Non-pigmented ciliary epithelial cell (primary cell): ENCODE data around the gene CDH8.
"Not testable (repeated sequence)": the region's sequence is repeated elsewhere in the genome, so short reads cannot be mapped to it uniquely, and the experiment has no call there.

Source experiments
- DNase-seq: peaks from one replicate; pipeline ENCODE4 v3.0.0-alpha.2; 2010; ENCODE audit warnings: low read depth

Gene CDH8

DNA sequence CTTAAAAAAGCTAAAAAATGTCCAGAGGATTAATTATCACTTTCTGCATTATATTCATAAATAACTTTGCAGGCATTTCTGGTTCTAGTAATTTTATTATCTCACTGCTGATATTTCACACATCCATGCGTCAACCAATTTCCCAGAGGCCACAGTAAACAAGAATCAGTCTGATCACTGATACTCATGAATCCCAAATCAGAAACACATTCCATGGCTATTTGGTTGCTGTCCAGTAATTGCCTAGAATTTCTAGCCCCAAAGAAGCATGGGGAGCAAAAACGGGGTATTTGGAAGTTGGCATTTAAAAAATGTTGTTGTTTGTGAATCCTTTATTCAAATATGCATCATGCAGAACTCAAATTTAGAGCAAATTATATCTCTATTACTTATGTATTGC, 244.8 kb downstream of the CDH8 start:
- no peak for DNase-seq

- DNase-seq, result not testable (repeated sequence)
Observed at GRCh38 chr16:61781855-61782254, 254.4 kb downstream of the CDH8 start.

DNA sequence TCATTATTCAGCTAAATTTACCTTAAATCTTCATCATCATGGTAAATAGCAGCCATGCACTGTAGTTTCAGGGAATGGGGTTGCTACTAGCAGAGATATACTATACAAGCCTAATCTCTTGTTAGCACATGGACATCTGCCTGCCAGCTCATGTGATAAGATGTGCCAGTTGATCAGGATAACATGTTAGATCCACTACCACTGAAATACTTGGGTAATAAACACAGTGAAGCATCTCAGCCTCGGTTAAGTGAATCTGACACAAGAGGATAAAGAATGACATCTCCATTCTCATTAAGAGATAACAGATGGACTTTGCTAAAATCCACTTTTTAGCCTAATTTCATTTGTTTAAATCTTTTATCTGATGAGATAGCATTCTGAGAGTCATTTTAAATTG, 256.1 kb downstream of the CDH8 start:
- DNase-seq, result no peak

DNA sequence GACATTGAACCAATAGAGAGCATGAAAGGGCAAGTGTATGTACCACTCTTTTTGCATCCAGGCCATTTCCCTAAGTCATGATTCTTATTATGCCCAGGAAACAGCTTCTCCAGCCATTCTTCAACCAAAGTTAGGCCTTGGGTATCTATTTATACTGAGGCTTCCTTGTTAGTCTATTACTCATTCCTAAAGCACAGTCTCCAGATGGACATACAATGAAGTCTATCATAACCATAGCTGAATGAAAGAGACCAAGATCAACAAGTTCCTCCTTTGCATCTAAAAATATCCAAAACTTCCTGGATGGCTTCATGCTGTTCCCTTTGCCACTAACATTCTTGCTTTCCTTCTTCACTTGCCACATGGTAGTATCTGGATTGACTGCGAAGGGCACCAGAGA, 265.9 kb downstream of the CDH8 start:
- no peak for DNase-seq

DNA sequence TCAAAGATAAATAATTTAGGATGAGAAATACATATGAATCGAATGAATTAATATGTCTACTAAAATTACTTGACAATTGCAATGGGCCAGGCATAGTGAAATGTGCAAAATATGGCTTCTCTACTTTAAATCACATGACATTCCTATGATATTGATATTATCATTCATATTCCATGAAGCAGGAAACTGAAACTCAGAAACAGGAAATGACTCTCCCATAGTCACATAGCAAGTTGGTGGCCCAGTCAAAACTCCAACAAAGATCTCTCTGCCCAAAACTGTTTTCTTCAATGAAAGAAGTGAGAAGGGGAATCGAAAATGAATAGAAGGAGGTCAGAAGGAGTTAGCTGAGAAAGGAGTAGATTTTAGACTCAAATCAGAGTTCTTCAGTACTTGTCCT, 272.2 kb downstream of the CDH8 start:
- no peak for DNase-seq

GRCh38 chr16:61763013-61763412, 273.2 kb downstream of the CDH8 start:
- no peak for DNase-seq

- DNase-seq, result no peak
Observed at GRCh38 chr16:61730997-61731396, 305.2 kb downstream of the CDH8 start.

DNA sequence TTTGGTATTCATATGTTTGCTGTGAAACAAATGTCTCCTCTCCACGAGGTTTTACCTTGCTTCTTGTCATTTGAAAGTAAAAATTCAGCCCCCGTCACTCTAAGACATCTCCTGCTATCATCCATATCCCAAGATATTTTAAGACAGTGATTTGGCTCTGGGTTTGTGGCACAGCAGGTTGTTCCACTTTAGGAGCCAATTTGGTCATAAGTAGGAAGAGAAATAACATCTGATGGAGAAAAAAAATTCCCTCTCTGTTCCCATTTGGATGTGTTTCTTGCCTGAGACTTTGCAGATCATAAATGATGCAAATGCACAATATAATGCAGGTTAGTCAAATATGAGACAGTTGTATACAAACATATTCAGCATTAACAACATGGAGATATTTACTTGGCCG, 309.5 kb downstream of the CDH8 start:
- no peak for DNase-seq

DNA sequence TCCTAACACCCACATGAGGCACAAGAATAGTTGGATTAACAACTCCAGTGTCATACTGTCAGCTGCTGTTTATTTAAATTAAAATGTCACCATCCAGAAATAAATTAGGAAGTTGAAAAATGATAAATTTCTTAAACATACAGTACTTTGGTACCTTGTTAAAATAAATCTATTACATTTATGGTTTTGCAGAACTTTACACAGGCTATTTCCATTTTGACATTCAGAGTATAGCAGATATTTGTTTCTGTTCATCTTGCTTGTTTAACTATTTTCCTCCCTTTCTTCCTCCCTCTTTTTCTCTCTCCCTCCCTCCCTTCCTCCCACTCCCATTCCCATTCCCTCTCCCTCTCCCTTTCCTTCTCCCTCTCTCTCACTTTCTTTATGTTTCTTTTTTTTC, 310.1 kb downstream of the CDH8 start:
- DNase-seq, result no peak

DNA sequence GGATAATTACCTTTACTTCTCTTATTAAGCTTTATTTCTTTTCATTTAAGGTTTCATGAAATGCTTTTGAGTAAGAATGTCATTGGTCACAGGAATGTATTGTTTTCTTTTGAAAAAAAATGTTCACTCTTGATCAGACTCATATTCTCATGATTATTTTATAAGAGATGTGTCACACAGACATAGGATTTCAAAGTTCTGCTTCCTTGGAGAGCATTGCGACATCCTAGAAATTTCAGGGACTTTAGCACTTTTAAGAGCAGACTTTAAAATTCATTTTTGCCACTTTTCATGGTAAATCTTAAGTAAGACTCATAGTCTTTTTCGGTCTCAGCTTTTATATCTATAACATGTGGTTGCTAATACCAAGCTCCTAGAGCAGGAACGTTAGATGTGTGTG, 314.7 kb downstream of the CDH8 start:
- no peak for DNase-seq

- DNase-seq, result no peak
Observed at GRCh38 chr16:61715393-61715792, 320.8 kb downstream of the CDH8 start.

GRCh38 chr16:61713787-61714186, 322.5 kb downstream of the CDH8 start:
- no peak for DNase-seq

DNA sequence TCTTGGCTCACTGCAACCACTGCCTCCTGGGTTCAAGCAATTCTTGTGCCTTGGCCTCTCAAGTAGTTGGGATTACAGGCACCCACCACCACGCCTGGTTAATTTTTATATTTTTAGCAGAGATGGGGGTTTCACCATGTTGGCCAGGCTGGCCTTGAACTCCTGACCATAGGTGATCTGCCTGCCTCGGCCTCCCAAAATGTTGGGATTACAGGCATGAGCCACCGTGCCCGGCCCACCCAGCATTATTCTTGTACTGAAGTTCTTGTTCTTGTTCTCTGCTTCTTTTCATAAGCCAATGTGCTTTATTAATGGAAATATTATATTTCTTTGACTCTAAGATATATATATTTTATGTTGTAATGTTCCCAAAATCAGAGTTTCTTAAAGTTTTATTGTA, 336.6 kb downstream of the CDH8 start:
- not testable (repeated sequence) for DNase-seq

- no peak for DNase-seq
Observed at GRCh38 chr16:61684541-61684940, 351.7 kb downstream of the CDH8 start.

DNA sequence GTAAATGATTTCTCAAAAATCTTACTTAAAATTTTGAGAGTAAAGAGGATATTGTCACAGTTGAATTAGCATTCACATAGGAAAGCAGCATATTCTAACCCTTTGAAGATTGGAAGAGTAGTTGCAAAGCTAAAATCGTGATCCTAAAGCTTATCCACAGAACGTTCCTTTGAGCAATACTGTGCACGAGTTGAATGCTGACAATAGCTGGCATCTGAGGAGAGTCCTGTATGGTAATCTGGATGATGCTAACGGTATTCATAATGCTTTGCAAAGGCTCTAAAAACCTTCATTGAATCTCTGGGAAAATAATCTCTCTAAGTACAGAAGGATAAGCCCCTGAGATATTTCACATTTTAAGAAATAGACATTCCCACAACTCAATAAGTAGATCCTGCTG, 354.6 kb downstream of the CDH8 start:
- DNase-seq, result no peak

- no peak for DNase-seq
Observed at GRCh38 chr16:61681124-61681523, 355.1 kb downstream of the CDH8 start.

GRCh38 chr16:61678182-61678581, 358.1 kb downstream of the CDH8 start:
- DNase-seq, result no peak

DNA sequence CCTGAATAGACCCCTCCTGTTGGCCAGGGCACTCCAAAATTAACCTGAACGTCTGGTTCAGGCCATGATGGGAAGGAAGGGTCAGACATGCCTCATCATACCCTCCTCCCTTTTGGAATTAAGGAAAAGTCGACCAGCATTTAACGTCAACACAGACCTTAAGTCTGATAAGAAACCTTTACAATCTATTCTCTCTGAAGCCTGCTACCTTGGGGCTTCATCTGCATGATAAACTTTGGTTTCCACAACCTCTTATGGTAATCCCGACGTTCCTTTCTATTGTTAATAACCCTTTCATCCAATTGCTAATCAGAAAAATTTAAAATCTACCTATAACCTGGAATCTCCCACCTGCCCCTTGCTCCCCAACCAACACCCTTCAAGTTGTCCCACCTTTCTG, 358.5 kb downstream of the CDH8 start:
- no peak for DNase-seq

GRCh38 chr16:61676740-61677139, 359.5 kb downstream of the CDH8 start:
- DNase-seq, result no peak

GRCh38 chr16:61671161-61671560, 365.1 kb downstream of the CDH8 start:
- no peak for DNase-seq

GRCh38 chr16:61665512-61665911, 370.7 kb downstream of the CDH8 start:
- no peak for DNase-seq

DNA sequence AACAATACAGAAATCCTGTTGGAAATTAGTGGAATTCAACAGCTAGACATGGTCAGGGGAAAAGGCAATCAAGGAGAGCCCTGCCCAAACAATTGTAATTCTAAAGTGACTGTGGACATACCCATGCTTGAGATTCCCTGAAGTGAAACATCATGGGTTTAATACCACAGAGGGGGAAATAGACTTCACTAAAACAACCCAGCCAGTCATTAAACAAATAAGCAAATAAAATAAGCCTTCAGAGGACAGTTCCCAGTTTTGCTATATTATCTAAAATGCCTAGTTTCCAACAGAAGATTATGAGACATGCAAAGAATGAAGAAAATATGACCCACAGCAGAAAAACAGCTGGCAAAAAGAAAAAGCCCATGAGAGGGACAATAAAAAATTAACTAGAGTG, 376.3 kb downstream of the CDH8 start:
- no peak for DNase-seq

GRCh38 chr16:61654962-61655361, 381.3 kb downstream of the CDH8 start:
- no peak for DNase-seq

- no peak for DNase-seq
Observed at GRCh38 chr16:61653544-61653943, 382.7 kb downstream of the CDH8 start.

GRCh38 chr16:61645561-61645960, 390.7 kb downstream of the CDH8 start:
- no peak for DNase-seq
